K562 (cell line): Measurements from ENCODE around the gene DCUN1D4. TPM values are rescaled to one million over a fixed set of nuclear protein-coding genes. Genes with fewer than 3 reads are reported as not detected.
A peak's percentile ranks its signal among the peaks of the same experiment; 100 is the strongest.

Source experiments
- ASH1L ChIP-seq: fragments of 450-650 bp; IDR thresholded peaks from 2 replicates; pipeline ENCODE4 v1.6.1; 2018; ENCODE audit warnings: borderline replicate concordance, mild to moderate bottlenecking, low read depth; ENCODE audit not compliant: partially characterized antibody
- GTF2E2 ChIP-seq: fragments of 200-800 bp; sonication (Bioruptor generic); IDR thresholded peaks from 2 replicates; pipeline ENCODE4 v1.6.1; 2016; ENCODE audit warnings: missing genetic modification characterization, missing compliant biosample characterization
- IFI16 ChIP-seq: fragments of 250-450 bp; sonication (Bioruptor Pico); IDR thresholded peaks from 2 replicates; pipeline ENCODE4 v2.1.2; 2022; ENCODE audit warnings: mild to moderate bottlenecking, inconsistent platforms
- KDM2B ChIP-seq: fragments of 250-450 bp; sonication (Bioruptor Pico); IDR thresholded peaks from 2 replicates; pipeline ENCODE4 v1.8.0; 2021; ENCODE audit warnings: mild to moderate bottlenecking, moderate library complexity
- LARP7 ChIP-seq: fragments of 450-650 bp; IDR thresholded peaks from 2 replicates; pipeline ENCODE4 v1.6.1; 2016
- MCM3 ChIP-seq: fragments of 450-650 bp; IDR thresholded peaks from 2 replicates; pipeline ENCODE4 v1.6.1; 2016
- MCM5 ChIP-seq: fragments of 450-650 bp; IDR thresholded peaks from 2 replicates; pipeline ENCODE4 v1.6.1; 2016; ENCODE audit warnings: low read depth
- MTA3 ChIP-seq: fragments of 450-650 bp; formaldehyde crosslinking; IDR thresholded peaks from 2 replicates; pipeline ENCODE4 v1.6.1; 2017; ENCODE audit warnings: mild to moderate bottlenecking, borderline replicate concordance
- NFYB ChIP-seq: IDR thresholded peaks from 2 replicates; pipeline ENCODE4 v1.6.1; 2011; ENCODE audit warnings: mild to moderate bottlenecking, moderate library complexity; ENCODE audit not compliant: insufficient read length; ENCODE audit errors: extremely low read depth
- PATZ1 ChIP-seq: fragments of 250-450 bp; sonication (Bioruptor Pico); IDR thresholded peaks from 2 replicates; pipeline ENCODE4 v1.5.0; 2020; ENCODE audit warnings: mild to moderate bottlenecking, borderline replicate concordance
- PHB2 ChIP-seq: fragments of 450-650 bp; IDR thresholded peaks from 2 replicates; pipeline ENCODE4 v1.6.1; 2017; ENCODE audit warnings: low read depth
- RNF2 ChIP-seq: sonication (generic); IDR thresholded peaks from 2 replicates; pipeline ENCODE4 v1.6.1; 2016
- SREBF2 ChIP-seq: sonication (generic); formaldehyde crosslinking; IDR thresholded peaks from 2 replicates; pipeline ENCODE4 v1.4.0; 2020; ENCODE audit warnings: mild to moderate bottlenecking, missing genetic modification reagents
- SRSF1 ChIP-seq: fragments of 200-400 bp; formaldehyde crosslinking; IDR thresholded peaks from 2 replicates; pipeline ENCODE4 v1.6.1; 2017; ENCODE audit warnings: mild to moderate bottlenecking, low read depth, low read length, moderate library complexity
- TAF15 ChIP-seq: fragments of 200-400 bp; formaldehyde crosslinking; IDR thresholded peaks from 2 replicates; pipeline ENCODE4 v1.6.1; 2017; ENCODE audit warnings: mild to moderate bottlenecking, low read depth, low read length, moderate library complexity
- TBL1XR1 ChIP-seq, 2 experiments: IDR thresholded peaks; 2 replicates each; pipeline ENCODE4 v1.6.1; 2012; ENCODE audit warnings: improper control_type of control experiment in 2 of 2, low read length in 2 of 2, mild to moderate bottlenecking in 1 of 2
- ZBTB43 ChIP-seq: sonication (generic); formaldehyde crosslinking; IDR thresholded peaks from 2 replicates; pipeline ENCODE4 v1.8.0; 2023; ENCODE audit warnings: mild to moderate bottlenecking, missing genetic modification reagents
- ZNF395 ChIP-seq: fragments of 200-800 bp; sonication (Bioruptor generic); IDR thresholded peaks from 2 replicates; pipeline ENCODE4 v1.6.1; 2017; ENCODE audit warnings: missing genetic modification characterization, missing compliant biosample characterization
- polyA plus RNA-seq, 8 experiments: library from polyadenylated mRNA; depleted of rRNA in 4 of 8; stranded (reverse) in 5 of 8; unstranded in 3 of 8; fragments of >200 nt; fragmentation: Nextera tagmentation in 2 of 8; fragmentation: Illumina TruSeq in 1 of 8; extraction: Ambion mirVana in 2 of 8; extraction: Trizol in 1 of 8; gene quantifications; 2 replicates each; pipeline versions ENCODE4 v1.2.1 to v1.2.3, GENCODE V29; 2011 to 2014; ENCODE audit warnings: inconsistent platforms in 1 of 8, missing spikeins in 1 of 8
- total RNA-seq, 7 experiments: library from RNA; depleted of rRNA in 6 of 7; stranded (reverse); fragments of >200 nt in 6 of 7; fragmentation: Illumina TruSeq in 2 of 7; extraction: Trizol in 2 of 7; gene quantifications; 2 replicates each; pipeline versions ENCODE4 v1.2.1 to v1.2.3, GENCODE V29; 2011 to 2021; ENCODE audit warnings: low replicate concordance in 1 of 7
- TF ChIP-seq, protein P1 (sequence below): sonication (generic); formaldehyde crosslinking; IDR thresholded peaks from 2 replicates; pipeline ENCODE4 v1.8.1; 2023; ENCODE audit warnings: missing genetic modification reagents, mild to moderate bottlenecking, borderline replicate concordance

Gene DCUN1D4
- total and polyA plus RNA-seq, 9 of the 15 experiments (the other 6 are each of a cell fraction or from before 2014, with no cell fraction given) = 15.1 to 73.5 (median 23.0) TPM

DNA sequence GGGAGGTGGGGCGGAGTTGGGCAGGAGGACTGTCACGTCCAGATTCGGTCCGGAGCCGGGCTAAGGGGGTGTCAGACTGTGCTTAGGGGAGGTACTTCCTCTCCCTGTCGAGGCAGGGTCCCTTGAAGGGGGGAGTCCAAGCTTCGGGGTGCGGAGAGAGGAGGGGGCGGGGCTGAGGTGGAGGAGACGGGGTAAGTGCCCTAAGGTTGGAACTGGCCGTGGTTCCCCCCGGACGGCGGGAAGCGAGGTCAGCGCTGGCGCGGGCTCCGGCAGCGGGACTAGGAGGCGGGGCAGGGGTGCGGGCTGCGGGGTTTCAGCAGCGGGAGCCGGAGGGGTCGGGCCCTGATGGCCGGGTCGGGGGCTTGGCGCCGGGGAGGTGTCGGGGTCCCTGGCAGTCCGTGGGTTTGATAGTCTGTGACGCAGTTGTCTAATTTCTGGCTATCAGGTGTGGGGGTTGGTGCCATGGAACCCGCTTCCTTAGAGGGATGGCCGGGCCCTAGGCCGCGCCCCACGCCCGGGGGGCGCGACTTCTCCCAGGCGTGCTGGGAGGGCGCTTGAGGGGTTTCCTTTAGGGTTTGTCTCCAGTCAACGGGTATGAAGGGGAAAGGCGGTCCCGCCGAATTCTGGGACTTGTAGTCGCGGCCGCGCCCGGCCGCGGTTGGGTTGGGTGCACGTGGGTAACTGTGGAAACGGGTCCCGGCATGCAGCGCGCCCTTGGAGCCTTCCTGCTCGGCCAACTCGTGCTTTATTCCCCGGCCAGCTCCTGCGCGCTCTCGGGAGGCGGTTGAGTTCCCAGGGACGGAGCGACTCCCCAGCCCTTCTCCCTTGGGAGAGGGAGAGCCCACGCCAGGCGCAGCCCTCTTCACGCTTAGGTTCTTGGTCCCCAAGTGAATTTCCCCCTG is 1.5 kb downstream of the DCUN1D4 start (continued):
- TF ChIP-seq, protein P1, sequence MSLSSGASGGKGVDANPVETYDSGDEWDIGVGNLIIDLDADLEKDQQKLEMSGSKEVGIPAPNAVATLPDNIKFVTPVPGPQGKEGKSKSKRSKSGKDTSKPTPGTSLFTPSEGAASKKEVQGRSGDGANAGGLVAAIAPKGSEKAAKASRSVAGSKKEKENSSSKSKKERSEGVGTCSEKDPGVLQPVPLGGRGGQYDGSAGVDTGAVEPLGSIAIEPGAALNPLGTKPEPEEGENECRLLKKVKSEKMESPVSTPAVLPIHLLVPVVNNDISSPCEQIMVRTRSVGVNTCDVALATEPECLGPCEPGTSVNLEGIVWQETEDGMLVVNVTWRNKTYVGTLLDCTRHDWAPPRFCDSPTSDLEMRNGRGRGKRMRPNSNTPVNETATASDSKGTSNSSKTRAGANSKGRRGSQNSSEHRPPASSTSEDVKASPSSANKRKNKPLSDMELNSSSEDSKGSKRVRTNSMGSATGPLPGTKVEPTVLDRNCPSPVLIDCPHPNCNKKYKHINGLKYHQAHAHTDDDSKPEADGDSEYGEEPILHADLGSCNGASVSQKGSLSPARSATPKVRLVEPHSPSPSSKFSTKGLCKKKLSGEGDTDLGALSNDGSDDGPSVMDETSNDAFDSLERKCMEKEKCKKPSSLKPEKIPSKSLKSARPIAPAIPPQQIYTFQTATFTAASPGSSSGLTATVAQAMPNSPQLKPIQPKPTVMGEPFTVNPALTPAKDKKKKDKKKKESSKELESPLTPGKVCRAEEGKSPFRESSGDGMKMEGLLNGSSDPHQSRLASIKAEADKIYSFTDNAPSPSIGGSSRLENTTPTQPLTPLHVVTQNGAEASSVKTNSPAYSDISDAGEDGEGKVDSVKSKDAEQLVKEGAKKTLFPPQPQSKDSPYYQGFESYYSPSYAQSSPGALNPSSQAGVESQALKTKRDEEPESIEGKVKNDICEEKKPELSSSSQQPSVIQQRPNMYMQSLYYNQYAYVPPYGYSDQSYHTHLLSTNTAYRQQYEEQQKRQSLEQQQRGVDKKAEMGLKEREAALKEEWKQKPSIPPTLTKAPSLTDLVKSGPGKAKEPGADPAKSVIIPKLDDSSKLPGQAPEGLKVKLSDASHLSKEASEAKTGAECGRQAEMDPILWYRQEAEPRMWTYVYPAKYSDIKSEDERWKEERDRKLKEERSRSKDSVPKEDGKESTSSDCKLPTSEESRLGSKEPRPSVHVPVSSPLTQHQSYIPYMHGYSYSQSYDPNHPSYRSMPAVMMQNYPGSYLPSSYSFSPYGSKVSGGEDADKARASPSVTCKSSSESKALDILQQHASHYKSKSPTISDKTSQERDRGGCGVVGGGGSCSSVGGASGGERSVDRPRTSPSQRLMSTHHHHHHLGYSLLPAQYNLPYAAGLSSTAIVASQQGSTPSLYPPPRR (CRISPR knock-in tag) = no peak
- TF ChIP-seq MCM5 = no peak
- no peak for TF ChIP-seq TAF15
- no peak for TF ChIP-seq IFI16 (CRISPR knock-in tag)
- TF ChIP-seq PATZ1 (CRISPR knock-in tag) = no peak
- no peak for TF ChIP-seq GTF2E2
- TF ChIP-seq TBL1XR1 (IDR thresholded peaks at IDR 0.05; ENCODE audit: low read length in 2 of 2) = no peak
- TF ChIP-seq ZBTB43 (CRISPR knock-in tag) = no peak
- no peak for TF ChIP-seq MCM3
- TF ChIP-seq MTA3 = peak; percentile 46; the same call in 1 of the 2 replicates
- no peak for TF ChIP-seq PHB2
- TF ChIP-seq ZNF395 = peak; percentile 39; the same call in 1 of the 2 replicates
- no peak for TF ChIP-seq SRSF1
- TF ChIP-seq RNF2 = no peak
- TF ChIP-seq KDM2B = no peak
- no peak for TF ChIP-seq LARP7
- TF ChIP-seq NFYB = no peak
- no peak for TF ChIP-seq SREBF2 (CRISPR knock-in tag)
- TF ChIP-seq ASH1L = no peak
